MCF 10A (cell line): ENCODE results near the gene SSTR5. TPM values are rescaled to one million over a fixed set of nuclear protein-coding genes. Genes with fewer than 3 reads are reported as not detected.

ENCODE experiments used
- BruUV-seq: library from RNA; stranded (reverse); fragments of 400-500 nt; replicated peaks from 2 replicates; lab custom pipeline; 2021; lab: Mats Ljungman, UMichigan
- CTCF ChIA-PET: fragments of 300-600 bp; sonication (Branson Sonifier 250); formaldehyde crosslinking; extraction: SDS; loops from one replicate; lab custom pipeline; 2021; ENCODE audit warnings: antibody characterized with exemption, inconsistent platforms; lab: Yijun Ruan, JAX
- POLR2A ChIA-PET: fragments of 300-600, 350-650 bp; sonication (Branson Sonifier 250); formaldehyde crosslinking; extraction: SDS; loops from one replicate; lab custom pipeline; 2020; ENCODE audit warnings: antibody characterized with exemption, inconsistent platforms; lab: Yijun Ruan, JAX
- DNase-seq: peaks from one replicate; pipeline ENCODE4 v3.0.0-alpha.2; 2018; ENCODE audit not compliant: unreplicated experiment
- H3K27ac Mint-ChIP-seq: one replicate; pipeline ENCODE4 v1.8.0; 2022; ENCODE audit warnings: mild to moderate bottlenecking, low read depth, mixed read lengths; ENCODE audit not compliant: unreplicated experiment
- H3K27me3 Mint-ChIP-seq: one replicate; pipeline ENCODE4 v1.8.0; 2022; ENCODE audit warnings: mixed read lengths; ENCODE audit not compliant: insufficient read depth, unreplicated experiment
- H3K36me3 Mint-ChIP-seq: one replicate; pipeline ENCODE4 v1.8.0; 2022; ENCODE audit warnings: mild to moderate bottlenecking, moderate library complexity, mixed read lengths; ENCODE audit not compliant: insufficient read depth, unreplicated experiment
- H3K4me1 Mint-ChIP-seq: one replicate; pipeline ENCODE4 v1.8.0; 2022; ENCODE audit warnings: mixed read lengths; ENCODE audit not compliant: insufficient read depth, unreplicated experiment
- H3K4me3 Mint-ChIP-seq: one replicate; pipeline ENCODE4 v1.8.0; 2022; ENCODE audit warnings: mild to moderate bottlenecking, moderate library complexity, mixed read lengths; ENCODE audit not compliant: unreplicated experiment
- H3K9me3 Mint-ChIP-seq: one replicate; pipeline ENCODE4 v1.8.0; 2022; ENCODE audit warnings: mixed read lengths; ENCODE audit not compliant: unreplicated experiment
- CTCF ChIP-seq: fragments of 200-600 bp; IDR thresholded peaks from one replicate; pipeline ENCODE4 v1.8.0; 2022; ENCODE audit warnings: antibody characterized with exemption, mild to moderate bottlenecking; ENCODE audit not compliant: unreplicated experiment
- intact Hi-C: fragments of 100-400 bp; cut with micrococcal nuclease; formaldehyde crosslinking; loops from 2 replicates; pipeline ENCODE4 v1.14.1; 2022
- total RNA-seq: library from RNA; stranded (reverse); gene quantifications from 2 replicates; pipeline ENCODE4 v1.2.3, GENCODE V29; 2022

The SSTR5 gene
- total RNA-seq, 1 experiment from 2014 or later, result not detected

GRCh38 chr16:1075546-1075945, 3.0 kb downstream of the SSTR5 start:
- ChIA-PET POLR2A (no interaction called here), CTCF (interaction anchor here (0.6 kb wide), 2 partner anchors 75 to 150 kb away, joined by 3 read pairs; no protein-coding TSS in a partner anchor)
- TF ChIP-seq CTCF, result no peak
- Mint-ChIP-seq H3K4me3 (no peak overlapping the region), H3K27ac (no peak overlapping the region), H3K27me3 (peaks cover 18% of the 10 kb centered on the region), H3K36me3 (no peaks in the 10 kb centered on the region), H3K9me3 (no peaks in the 10 kb centered on the region), H3K4me1 (peaks cover 11% of the 10 kb centered on the region)
- intact Hi-C loops, result no loop called here
- no peak for DNase-seq
- BruUV-seq, result no TSS peak

- POLR2A ChIA-PET, result no interaction called here
- no peak overlapping the region for H3K27ac Mint-ChIP-seq
- H3K4me1 Mint-ChIP-seq, result peaks cover 11% of the 10 kb centered on the region
- peaks cover 18% of the 10 kb centered on the region for H3K27me3 Mint-ChIP-seq
- CTCF ChIA-PET, result no interaction called here
- intact Hi-C loops, result no loop called here
- TF ChIP-seq CTCF, result no peak
- no peak overlapping the region for H3K4me3 Mint-ChIP-seq
- no TSS peak for BruUV-seq
- H3K9me3 Mint-ChIP-seq, result no peaks in the 10 kb centered on the region
- H3K36me3 Mint-ChIP-seq, result no peaks in the 10 kb centered on the region
- no peak for DNase-seq
These were observed 4.4 kb downstream of the SSTR5 start for GRCh38 chr16:1076801-1077576.

- H3K4me3 Mint-ChIP-seq, result peak overlapping the region; percentile 23
These were observed 5.5 kb downstream of the SSTR5 start for GRCh38 chr16:1077877-1078578.

More at GRCh38 chr16:1077877-1078578, 5.5 kb downstream of the SSTR5 start:
- intact Hi-C loops, result no loop called here
- peaks cover 19% of the 10 kb centered on the region for H3K4me1 Mint-ChIP-seq
- BruUV-seq, result no TSS peak
- TF ChIP-seq CTCF, result no peak
- no peaks in the 10 kb centered on the region for H3K36me3 Mint-ChIP-seq
- no peak for DNase-seq
- CTCF ChIA-PET, result no interaction called here
- peak overlapping the region; percentile 23 for H3K27ac Mint-ChIP-seq
- peaks cover 18% of the 10 kb centered on the region for H3K27me3 Mint-ChIP-seq
- H3K9me3 Mint-ChIP-seq, result no peaks in the 10 kb centered on the region
- POLR2A ChIA-PET, result interaction anchor here (0.6 to 1.2 kb wide), 2 partner anchors 223 to 231 kb away, joined by 3 to 5 read pairs; no protein-coding TSS in a partner anchor
